Kidney (tissue), 14 donors: ENCODE results near the gene SEC22A. TPM values are rescaled to one million over a fixed set of nuclear protein-coding genes. Genes with fewer than 3 reads are reported as not detected.

Source experiments
- DNase-seq, 5 donors: peaks; one replicate each; pipeline ENCODE4 v3.0.0-alpha.2; 2013 to 2020
- FAIRE-seq: peaks from 2 replicates; lab custom pipeline; 2012; peaks lifted over from hg19 to GRCh38; lab: Jason Lieb, UNC
- H3K27ac ChIP-seq, 2 donors: one replicate each; pipeline ENCODE4 v1.7.0; 2013; ENCODE audit warnings: low read depth in 2 of 2, low read length in 2 of 2, inconsistent platforms in 1 of 2
- H3K27me3 ChIP-seq: one replicate; pipeline ENCODE4 v1.7.1; 2013; ENCODE audit warnings: low read length, inconsistent platforms; ENCODE audit not compliant: control insufficient read depth, insufficient read depth
- H3K36me3 ChIP-seq, 3 donors: one replicate each; pipeline versions ENCODE4 v1.7.0 to v1.7.1; 2013; ENCODE audit warnings: low read length in 3 of 3, control low read depth in 1 of 3, inconsistent platforms in 1 of 3; ENCODE audit not compliant: insufficient read depth in 3 of 3, control insufficient read depth in 2 of 3
- H3K4me1 ChIP-seq, 3 donors: one replicate each; pipeline versions ENCODE4 v1.7.0 to v1.7.1; 2013; ENCODE audit warnings: low read length in 3 of 3, inconsistent platforms in 1 of 3, low read depth in 1 of 3; ENCODE audit not compliant: control insufficient read depth in 2 of 3, insufficient read depth in 2 of 3
- H3K4me3 ChIP-seq, 3 donors: one replicate each; pipeline versions ENCODE4 v1.7.0 to v1.8.1; 2013; ENCODE audit warnings: low read length in 3 of 3, control low read depth in 1 of 3, inconsistent platforms in 1 of 3
- H3K9ac ChIP-seq, 3 donors: one replicate each; pipeline versions ENCODE4 v1.7.0 to v1.7.1; 2013; ENCODE audit warnings: low read length in 3 of 3, control low read depth in 1 of 3, inconsistent platforms in 1 of 3
- H3K9me3 ChIP-seq, 3 donors: one replicate each; pipeline versions ENCODE4 v1.7.0 to v1.7.1; 2013; ENCODE audit warnings: low read length in 3 of 3, control low read depth in 1 of 3, inconsistent platforms in 1 of 3; ENCODE audit not compliant: control insufficient read depth in 2 of 3, insufficient read depth in 1 of 3
- CTCF ChIP-seq: IDR thresholded peaks from 3 replicates; pipeline ENCODE4 v1.5.1; 2012; ENCODE audit warnings: mild to moderate bottlenecking, moderate library complexity, borderline replicate concordance; ENCODE audit not compliant: insufficient read depth; ENCODE audit errors: extremely low read depth
- intact Hi-C: fragments of 100-400 bp; cut with DNase I; formaldehyde crosslinking; loops from one replicate; pipeline ENCODE4 v1.11.1; 2022
- polyA plus RNA-seq: library from polyadenylated mRNA; stranded (reverse); fragments of 350-450 nt; fragmentation: Illumina TruSeq; extraction: RNeasy Lipid Tissue Mini Kit (QIAGEN cat#74804); gene quantifications from one replicate; pipeline ENCODE4 v1.2.3, GENCODE V29; 2014; ENCODE audit warnings: low read depth, low replicate concordance; ENCODE audit not compliant: insufficient read depth
- total RNA-seq: library from RNA; stranded (reverse); fragmentation: NEBNext Ultra II Directional; extraction: Animal tissue kit (Norgen Biotek cat#: 25700); gene quantifications from one replicate; pipeline ENCODE4 v1.2.1, GENCODE V29; 2021
- donor health status: control.
- donor health status: control.
- donor health status: control.
- donor health status: control.
- donor health status: control.
- donor health status: DM: yes; HTN: yes; CAD: no.
- donor health status: Normal renal cell carcinoma (clear cell type).

SEC22A gene
- total and polyA plus RNA-seq, 2 donors from 2014 or later: 14.8 to 18.6 TPM

GRCh38 chr3:123287051-123287961, 85.6 kb downstream of the SEC22A start:
- FAIRE-seq (no peak), DNase-seq (peak in 2 of 5 donors; percentile 4 to 15)
- H3K27me3 ChIP-seq: no peaks in the 10 kb centered on the region
- H3K4me1 ChIP-seq: no peaks in the 10 kb centered on the region
- no peak for TF ChIP-seq CTCF
- intact Hi-C loops: no loop called here
- no peak overlapping the region for H3K9ac ChIP-seq
- H3K9me3 ChIP-seq: no peaks in the 10 kb centered on the region
- no peak overlapping the region for H3K4me3 ChIP-seq
- H3K27ac ChIP-seq: no peak overlapping the region
- peaks cover 0 to 7% (median 2%) of the 10 kb centered on the region in 3 donors for H3K36me3 ChIP-seq

- Histone ChIP-seq H3K27me3 (no peaks in the 10 kb centered on the region), H3K9ac (no peak overlapping the region), H3K4me1 (no peaks in the 10 kb centered on the region), H3K4me3 (no peak overlapping the region), H3K36me3 (peaks cover 0 to 7% (median 2%) of the 10 kb centered on the region in 3 donors), H3K9me3 (no peaks in the 10 kb centered on the region), H3K27ac (no peak overlapping the region)
- TF ChIP-seq CTCF: no peak
- DNase-seq: peak in 1 of 5 donors; percentile 1
- intact Hi-C loops: no loop called here
- no peak for FAIRE-seq
These were observed 86.2 kb downstream of the SEC22A start for GRCh38 chr3:123287962-123288302.

- FAIRE-seq (no peak), DNase-seq (peak in 2 of 5 donors; percentile 5 to 16)
- intact Hi-C loops: no loop called here
- Histone ChIP-seq H3K36me3 (peaks cover 0 to 11% (median 2%) of the 10 kb centered on the region in 3 donors), H3K4me3 (no peak overlapping the region), H3K9me3 (no peaks in the 10 kb centered on the region), H3K27ac (no peak overlapping the region), H3K27me3 (no peaks in the 10 kb centered on the region), H3K4me1 (no peaks in the 10 kb centered on the region), H3K9ac (no peak overlapping the region)
- TF ChIP-seq CTCF: no peak
These were observed 87.8 kb downstream of the SEC22A start for GRCh38 chr3:123289391-123290106.
